ENCODE results near the gene FAM13B.

DNA sequence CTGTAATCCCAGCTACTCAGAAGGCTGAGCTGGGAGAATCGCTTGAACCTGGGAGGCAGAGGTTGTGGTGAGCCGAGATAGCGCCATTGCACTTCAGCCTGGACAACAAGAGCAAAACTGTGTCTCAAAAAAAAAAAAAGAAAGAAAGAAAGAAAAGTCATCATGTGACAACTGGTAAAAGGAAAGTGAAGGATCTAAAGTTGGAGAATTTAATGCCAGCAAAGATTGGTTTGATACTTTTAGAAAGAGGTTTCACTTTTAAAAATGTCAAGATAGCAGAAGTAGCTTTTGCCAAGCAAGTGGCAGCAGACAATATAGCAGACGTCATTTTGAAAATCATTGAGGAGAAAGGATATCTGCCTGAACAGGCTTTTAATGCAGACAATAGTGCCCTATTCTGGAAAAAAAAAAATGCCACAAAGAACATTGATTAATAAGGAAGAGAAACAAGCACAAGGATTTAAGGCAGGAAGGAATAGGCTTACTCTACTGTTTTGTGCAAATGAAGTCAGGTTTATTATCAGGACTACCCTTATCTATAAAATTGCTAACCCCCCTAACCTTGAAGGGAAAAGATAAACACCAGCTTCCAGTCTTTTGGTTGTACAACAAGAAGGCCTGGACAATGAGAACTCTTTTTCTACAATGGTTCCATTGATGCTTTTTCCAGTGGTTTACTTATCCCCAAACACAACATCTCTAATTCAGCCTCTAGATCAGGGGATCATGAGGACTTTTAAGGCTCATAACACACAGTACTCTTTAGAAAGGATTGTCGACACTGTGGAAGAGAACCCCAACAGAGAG lies 131.7 kb downstream of the FAM13B start:
- TF ChIP-seq, protein P1, sequence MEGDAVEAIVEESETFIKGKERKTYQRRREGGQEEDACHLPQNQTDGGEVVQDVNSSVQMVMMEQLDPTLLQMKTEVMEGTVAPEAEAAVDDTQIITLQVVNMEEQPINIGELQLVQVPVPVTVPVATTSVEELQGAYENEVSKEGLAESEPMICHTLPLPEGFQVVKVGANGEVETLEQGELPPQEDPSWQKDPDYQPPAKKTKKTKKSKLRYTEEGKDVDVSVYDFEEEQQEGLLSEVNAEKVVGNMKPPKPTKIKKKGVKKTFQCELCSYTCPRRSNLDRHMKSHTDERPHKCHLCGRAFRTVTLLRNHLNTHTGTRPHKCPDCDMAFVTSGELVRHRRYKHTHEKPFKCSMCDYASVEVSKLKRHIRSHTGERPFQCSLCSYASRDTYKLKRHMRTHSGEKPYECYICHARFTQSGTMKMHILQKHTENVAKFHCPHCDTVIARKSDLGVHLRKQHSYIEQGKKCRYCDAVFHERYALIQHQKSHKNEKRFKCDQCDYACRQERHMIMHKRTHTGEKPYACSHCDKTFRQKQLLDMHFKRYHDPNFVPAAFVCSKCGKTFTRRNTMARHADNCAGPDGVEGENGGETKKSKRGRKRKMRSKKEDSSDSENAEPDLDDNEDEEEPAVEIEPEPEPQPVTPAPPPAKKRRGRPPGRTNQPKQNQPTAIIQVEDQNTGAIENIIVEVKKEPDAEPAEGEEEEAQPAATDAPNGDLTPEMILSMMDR (IDR thresholded peaks at IDR 0.05; ENCODE audit: low read depth, low read length), result no peak
- no peak for TF ChIP-seq POLR2A (IDR thresholded peaks at IDR 0.05; ENCODE audit: extremely low read depth, insufficient read length)
- TF ChIP-seq MYC (IDR thresholded peaks at IDR 0.05; ENCODE audit: low read depth, low read length), result no peak
- TF ChIP-seq, protein P2, sequence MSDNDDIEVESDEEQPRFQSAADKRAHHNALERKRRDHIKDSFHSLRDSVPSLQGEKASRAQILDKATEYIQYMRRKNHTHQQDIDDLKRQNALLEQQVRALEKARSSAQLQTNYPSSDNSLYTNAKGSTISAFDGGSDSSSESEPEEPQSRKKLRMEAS (IDR thresholded peaks at IDR 0.05; ENCODE audit: low read depth, low read length), result no peak

Data from NB4 (cell line).